GM19467 (cell line): ENCODE results near the gene PHF19.

ENCODE experiments used
- ATAC-seq: cut with Tn5 transposase; IDR thresholded peaks from one replicate; pipeline ENCODE4 v1.9.1; 2021; ENCODE audit warnings: mild to moderate bottlenecking, moderate library complexity; ENCODE audit not compliant: unreplicated experiment

Gene PHF19

GRCh38 chr9:120914396-120914795 is 37.4 kb upstream of the PHF19 start:
- ATAC-seq = no peak

- no peak for ATAC-seq
Measured at GRCh38 chr9:120913647-120914264, 36.8 kb upstream of the PHF19 start.

DNA sequence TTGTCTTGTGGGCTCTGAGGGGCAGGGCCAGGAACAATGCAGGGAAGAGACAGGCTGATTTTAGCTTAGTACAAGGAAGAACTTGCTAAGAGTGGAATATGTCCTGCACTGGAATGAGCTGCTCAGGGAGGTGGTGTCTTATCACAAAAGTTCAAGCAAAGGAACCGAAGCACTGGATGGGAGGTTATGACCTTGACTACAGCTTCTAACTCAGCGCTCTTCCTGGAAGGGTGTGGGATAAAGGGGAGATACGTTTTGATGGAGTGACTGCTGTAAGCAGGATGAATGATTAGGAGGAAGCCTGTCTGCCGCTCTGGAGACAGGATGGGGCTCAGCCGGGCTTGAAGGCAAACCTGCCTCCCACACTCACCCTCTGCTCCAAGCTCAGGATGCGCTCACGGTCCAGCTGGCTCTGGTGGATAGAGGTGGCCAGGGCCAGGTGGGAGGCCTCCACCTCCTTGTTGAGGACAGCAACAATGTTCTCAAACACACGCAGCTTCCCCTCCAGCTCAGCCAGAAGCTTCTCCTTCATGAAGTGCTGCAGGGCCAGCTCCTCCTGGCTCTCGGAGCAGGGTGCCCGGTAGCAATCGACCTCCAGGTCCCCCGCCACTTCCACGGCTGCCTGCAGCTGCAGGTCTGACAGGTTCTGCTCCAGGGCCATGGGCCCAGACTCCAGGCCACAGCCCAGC is 36.1 kb upstream of the PHF19 start:
- ATAC-seq = no peak

DNA sequence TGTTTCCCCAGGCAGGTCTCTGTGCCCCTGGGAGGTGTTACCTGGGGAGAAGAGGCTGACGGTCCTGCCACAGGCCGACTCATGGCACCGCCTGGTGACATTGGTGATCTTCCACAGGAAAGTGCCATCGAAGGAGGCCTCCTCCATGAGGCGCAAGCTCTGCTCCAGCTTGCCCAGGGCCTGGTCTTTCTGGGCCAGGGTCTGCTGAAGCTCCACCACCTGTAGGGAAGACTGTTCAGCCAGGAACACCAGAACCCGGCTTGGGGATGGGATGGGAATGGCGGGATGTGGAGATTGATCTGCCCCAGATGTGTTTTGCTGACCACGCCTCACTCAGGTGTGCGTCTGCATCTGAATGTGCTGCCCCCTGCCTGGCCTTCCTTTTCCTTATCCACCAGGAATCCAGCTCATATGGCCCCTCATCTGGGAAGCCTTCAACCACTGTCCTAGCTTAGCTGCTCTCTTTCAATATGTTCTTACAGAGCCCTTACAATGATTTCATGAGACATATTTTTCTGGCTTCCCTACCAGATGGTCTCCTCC is 34.4 kb upstream of the PHF19 start:
- ATAC-seq = no peak

DNA sequence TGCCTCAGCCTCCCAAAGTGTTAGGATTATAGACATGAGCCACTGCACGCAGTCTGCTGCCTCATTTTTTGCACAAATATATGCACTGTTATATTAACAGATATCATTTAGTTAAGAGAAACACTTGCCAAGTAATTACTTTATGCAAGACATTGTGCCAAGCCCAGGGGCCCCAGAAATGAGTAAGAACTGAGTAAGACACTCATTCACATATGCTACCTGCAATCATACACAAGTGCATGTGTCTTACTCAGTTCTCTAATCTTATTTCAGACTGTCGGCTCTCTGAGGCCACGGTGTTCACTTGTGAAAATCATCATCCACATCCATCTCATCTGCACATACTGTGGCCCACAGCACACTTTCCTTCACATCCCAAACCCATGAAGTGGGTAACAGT is 33.7 kb upstream of the PHF19 start:
- ATAC-seq = no peak

DNA sequence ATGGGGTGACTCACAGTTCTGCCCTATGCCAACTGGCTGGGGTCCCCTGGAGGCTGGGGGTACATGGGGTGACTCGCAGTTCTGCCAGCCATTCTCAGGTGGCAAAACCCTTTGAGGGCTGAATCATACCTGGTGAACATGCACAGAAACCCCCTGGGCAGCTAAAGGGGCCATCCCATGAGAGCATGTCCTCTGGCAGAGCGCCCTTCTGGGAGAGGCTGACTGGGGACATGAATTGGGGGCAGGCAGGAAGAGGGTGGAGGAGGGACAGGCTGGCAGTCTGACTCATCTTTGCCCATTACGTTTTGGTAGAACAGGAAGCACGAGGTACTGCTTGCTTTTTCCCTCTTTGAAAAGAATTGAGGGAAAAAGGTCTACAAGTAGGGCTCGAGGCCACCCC is 32.9 kb upstream of the PHF19 start:
- no peak for ATAC-seq

DNA sequence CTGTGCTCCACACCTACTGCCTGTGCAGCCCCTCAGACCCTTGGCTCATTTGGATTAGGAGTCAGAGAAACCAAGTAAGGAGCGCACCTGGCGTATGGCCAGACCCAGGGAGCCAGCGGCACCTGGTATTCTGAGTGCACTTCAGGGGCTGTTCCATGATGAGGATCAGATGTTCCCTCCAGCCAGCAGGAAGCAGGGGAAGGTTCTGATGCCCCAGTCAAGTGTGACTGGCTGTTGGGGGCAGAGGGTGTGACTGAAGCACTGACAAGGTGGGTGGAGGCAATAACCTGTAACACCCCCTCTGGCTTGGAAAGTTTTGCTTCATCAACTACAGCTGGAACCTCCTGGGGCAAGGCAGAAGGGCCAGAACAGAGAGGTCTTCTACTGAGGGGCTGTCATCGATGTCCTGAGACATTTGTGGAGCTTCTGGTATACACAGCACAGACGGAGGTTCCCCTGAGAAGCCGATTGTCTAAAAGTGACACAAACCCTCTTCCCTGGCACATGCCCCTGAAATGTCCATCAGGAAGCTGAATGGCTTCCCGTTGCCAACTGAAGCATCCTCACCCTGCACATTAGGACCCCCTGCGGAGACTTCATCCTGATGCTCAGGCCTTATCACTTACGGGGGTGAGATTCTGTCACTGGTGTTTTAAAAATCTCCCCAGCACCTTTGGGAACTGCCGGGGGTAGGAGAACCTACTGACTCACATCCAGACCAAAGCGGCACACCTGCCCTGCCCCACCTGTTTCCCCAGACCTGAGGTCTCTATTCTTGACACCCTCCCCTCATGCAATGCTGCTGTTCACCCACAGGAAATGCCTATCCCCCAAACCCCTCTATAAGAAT is 28.6 kb upstream of the PHF19 start:
- ATAC-seq = no peak

DNA sequence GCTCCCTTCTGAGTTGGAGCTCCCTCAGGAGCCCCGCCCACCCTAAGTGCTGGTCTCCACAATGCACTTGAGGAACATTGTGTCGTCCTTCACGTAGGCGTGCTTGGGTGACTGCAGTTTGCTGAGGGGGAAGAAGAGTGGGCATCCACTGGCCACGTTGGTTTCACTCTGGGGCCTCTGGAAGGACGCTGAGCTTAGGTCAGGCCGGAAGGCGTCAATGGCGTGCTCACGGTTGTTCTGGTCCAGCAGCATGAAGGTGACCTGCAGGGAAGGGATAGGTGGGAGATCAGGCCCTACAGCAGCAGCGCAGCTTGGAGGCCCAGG is 28.0 kb upstream of the PHF19 start:
- no peak for ATAC-seq

DNA sequence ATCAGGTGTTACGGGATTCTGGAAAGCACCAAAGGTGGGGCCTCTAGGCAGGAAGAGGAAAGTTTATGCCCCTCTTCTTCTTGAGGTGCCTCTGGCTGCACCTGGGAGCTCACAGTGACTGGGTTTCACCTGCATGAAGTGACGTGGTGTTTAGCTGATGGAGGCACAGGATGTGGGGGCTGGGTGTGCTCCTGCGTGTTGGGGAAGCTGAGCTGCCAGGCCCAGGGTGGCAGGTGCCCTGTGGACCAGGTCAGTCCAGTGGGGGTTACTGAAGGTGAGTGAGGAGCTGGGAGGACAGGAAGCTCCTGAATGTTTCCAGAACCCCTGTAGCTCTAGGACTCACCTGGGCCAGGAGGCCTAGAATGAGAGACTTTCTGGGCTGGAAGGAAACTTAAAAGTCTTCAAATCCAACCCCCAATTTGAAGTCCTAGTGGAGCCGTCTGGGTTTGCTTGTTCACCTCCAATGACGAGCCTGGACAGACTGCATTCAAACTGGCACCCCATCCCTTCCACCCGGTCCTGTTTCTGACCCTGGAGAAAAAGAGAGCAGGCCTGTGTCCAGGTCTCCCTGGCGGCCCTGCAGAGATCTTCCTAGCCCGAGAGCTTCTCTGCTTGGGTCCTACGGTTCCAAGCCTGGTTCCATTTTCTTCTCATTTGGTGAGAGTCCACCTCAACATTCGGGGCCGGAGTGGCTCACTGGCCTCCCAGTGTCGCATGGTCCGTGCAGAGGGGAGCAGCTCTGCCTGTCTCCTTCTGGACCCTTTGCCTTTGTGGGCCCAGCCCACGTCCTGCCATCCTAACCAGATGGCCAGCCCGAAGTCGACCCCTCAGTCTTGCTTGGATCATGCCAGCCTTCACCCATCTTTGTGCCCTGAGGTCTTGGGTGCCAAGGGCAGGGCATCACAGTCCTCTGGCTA is 27.3 kb upstream of the PHF19 start:
- ATAC-seq = no peak

- ATAC-seq = no peak
Measured at GRCh38 chr9:120902569-120903535, 25.9 kb upstream of the PHF19 start.

- no peak for ATAC-seq
Measured at GRCh38 chr9:120901755-120902568, 25.0 kb upstream of the PHF19 start.

DNA sequence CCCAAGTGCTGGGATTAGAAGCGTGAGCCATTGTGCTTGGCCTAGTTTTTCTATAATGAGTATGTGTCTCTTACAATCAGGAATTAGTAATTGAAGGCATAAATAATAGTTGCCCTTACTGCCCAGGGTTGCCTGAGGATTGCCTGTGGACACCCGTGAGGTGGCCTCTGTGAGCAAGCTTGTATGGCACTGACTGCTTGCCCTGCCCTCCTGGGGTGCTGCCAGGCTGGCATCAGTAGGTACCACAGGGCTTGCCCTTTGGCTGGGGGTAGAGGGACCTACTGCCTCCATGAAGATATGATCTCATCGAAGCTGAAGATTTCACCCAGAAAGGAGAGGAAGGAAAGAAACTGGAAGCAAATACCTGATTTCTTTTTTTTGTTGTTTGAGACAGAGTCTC is 23.8 kb upstream of the PHF19 start:
- no peak for ATAC-seq

DNA sequence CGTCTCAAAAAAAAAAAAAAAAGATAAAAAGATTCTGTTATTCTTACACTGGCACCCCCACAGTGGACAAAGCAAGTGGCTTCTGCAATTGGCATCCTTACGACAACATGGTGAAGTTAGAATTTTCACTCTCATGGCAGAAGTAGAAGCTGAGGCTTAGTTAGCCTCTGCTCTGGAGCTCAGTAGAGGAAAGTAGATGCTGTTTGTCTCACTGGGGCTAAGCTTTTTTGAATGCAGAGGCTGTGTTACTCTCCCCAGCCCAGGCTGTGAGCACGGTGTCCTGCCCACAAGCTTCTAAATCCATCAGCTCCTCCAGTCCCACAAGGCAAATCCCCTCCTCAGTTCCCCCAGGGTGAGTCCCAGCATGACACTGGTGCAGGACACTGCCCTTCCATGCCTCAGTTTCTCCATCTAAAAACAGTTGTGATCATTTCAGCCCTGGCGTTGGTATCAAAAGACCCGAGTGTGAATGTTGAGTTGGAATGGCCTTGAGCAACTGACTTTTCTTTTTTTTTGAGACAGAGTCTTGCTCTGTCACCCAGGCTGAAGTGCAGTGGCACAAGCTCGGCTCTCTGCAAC is 22.6 kb upstream of the PHF19 start:
- ATAC-seq = no peak

GRCh38 chr9:120898396-120898795 is 21.4 kb upstream of the PHF19 start:
- ATAC-seq = no peak

GRCh38 chr9:120895951-120896350 is 19.0 kb upstream of the PHF19 start:
- ATAC-seq = no peak

DNA sequence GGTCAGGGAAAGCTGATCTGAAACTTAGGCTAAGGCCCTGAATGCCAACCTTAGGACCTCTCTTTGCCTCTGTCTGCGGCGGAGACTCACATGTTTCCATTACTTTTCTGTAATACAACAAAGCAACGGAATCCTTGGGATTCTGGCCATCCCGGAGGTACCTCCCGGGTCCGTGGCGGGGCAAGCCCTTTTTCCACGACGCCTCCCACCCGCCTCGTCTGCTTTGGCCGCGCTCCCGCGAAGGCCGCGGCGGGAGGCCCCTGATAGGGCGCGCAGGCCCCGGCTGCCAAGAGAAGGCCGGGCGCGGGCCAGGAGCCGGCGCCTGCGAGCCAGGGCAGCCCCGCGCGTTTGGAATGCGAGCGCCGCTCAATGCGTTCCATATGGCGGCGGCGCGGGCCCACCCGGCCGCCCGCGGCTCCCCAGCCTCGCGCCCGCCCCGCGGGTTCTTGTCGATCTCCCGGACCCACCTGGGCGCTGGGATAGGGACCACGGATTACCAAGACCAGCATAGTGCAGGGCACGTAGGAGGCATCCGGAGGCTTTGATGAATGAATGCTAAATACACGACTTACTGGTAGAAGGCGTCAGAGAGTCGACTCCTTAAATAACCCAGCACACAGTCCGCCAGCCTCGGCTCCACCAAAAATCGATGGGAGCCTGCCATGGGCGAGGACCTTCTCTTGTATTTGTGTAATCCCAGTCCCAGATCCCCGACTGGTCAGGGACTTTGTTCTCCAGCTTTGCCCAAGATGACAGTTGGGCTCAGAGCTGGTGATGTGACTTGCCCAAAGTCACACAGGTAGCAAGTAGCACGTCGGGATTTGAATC is 17.5 kb upstream of the PHF19 start:
- ATAC-seq = no peak

GRCh38 chr9:120893611-120894307 is 16.8 kb upstream of the PHF19 start:
- no peak for ATAC-seq
